GM12878 (cell line): ENCODE data around the gene RAF1. TPM values are rescaled to one million over a fixed set of nuclear protein-coding genes. Genes with fewer than 3 reads are reported as not detected.

Source experiments
- ATAC-seq: fragments of 200-7000 bp; cut with Tn5 transposase; 3 replicates; pipeline ENCODE4 v1.9.1; 2020; ENCODE audit warnings: mild to moderate bottlenecking, moderate library complexity
- BruUV-seq: library from RNA; stranded (reverse); fragments of 400-500 nt; replicated peaks from 2 replicates; lab custom pipeline; 2021; lab: Mats Ljungman, UMichigan
- CTCF ChIA-PET: fragments of 300-600 bp; sonication (Branson Sonifier 250); formaldehyde crosslinking; extraction: SDS; loops from one replicate; lab custom pipeline; 2021; ENCODE audit warnings: inconsistent platforms; lab: Yijun Ruan, JAX
- POLR2A ChIA-PET: fragments of 350-600 bp; formaldehyde crosslinking; extraction: SDS; loops from one replicate; lab custom pipeline; 2021; ENCODE audit warnings: inconsistent platforms; lab: Charles Lee
- RAD21 ChIA-PET: fragments of 300-600 bp; sonication (Branson Sonifier 250); formaldehyde crosslinking; loops from one replicate; lab custom pipeline; 2023; ENCODE audit warnings: antibody characterized with exemption; ENCODE audit not compliant: unreplicated experiment; lab: Charles Lee
- SMC1A ChIA-PET: fragments of 300-600 bp; sonication (Branson Sonifier 250); formaldehyde crosslinking; loops from one replicate; lab custom pipeline; 2023; ENCODE audit not compliant: unreplicated experiment, uncharacterized antibody; lab: Charles Lee
- DNase-seq: peaks from one replicate; pipeline ENCODE4 v3.0.0-alpha.2; 2011; ENCODE audit warnings: low read depth, low spot score
- FAIRE-seq: peaks from 3 replicates; lab custom pipeline; 2011; peaks lifted over from hg19 to GRCh38; lab: Jason Lieb, UNC
- H2AFZ ChIP-seq: 2 replicates; pipeline ENCODE4 v1.6.0; 2011; ENCODE audit warnings: low read depth, low read length, control low read depth; ENCODE audit not compliant: control insufficient read depth
- H3K27ac ChIP-seq: 2 replicates; pipeline ENCODE4 v1.5.1; 2011; ENCODE audit warnings: control low read depth; ENCODE audit not compliant: control insufficient read depth, insufficient read depth
- H3K27me3 ChIP-seq, 2 experiments: replicated peaks in 1 of 2; 2 replicates each; pipeline versions ENCODE4 v1.6.0 to v1.6.1; 2011; ENCODE audit warnings: low read length in 1 of 2; ENCODE audit not compliant: control insufficient read depth in 2 of 2, insufficient read depth in 2 of 2
- H3K36me3 ChIP-seq, 2 experiments: 2 replicates each; pipeline ENCODE4 v1.5.1; 2011; ENCODE audit warnings: low read length in 1 of 2; ENCODE audit not compliant: control insufficient read depth in 2 of 2, insufficient read depth in 2 of 2
- H3K4me1 ChIP-seq: 2 replicates; pipeline ENCODE4 v1.6.1; 2011; ENCODE audit warnings: mild to moderate bottlenecking, low read length, moderate library complexity, mixed read lengths; ENCODE audit not compliant: control insufficient read depth, insufficient read depth
- H3K4me2 ChIP-seq: 2 replicates; pipeline ENCODE4 v1.6.0; 2011; ENCODE audit warnings: control low read depth; ENCODE audit not compliant: control insufficient read depth, insufficient read depth
- H3K4me3 ChIP-seq: fragments of 200-600 bp; sonication (generic); 2 replicates; pipeline ENCODE4 v1.5.1; 2016
- H3K79me2 ChIP-seq: 2 replicates; pipeline ENCODE4 v1.6.0; 2011; ENCODE audit warnings: low read length; ENCODE audit not compliant: control insufficient read depth, insufficient read depth
- H3K9ac ChIP-seq: 2 replicates; pipeline ENCODE4 v1.8.0; 2011; ENCODE audit warnings: low read length, control low read depth, mixed read lengths; ENCODE audit not compliant: control insufficient read depth, insufficient read depth
- H3K9me3 ChIP-seq: replicated peaks from 3 replicates; pipeline ENCODE4 v1.5.1; 2011; ENCODE audit warnings: mild to moderate bottlenecking, low read length; ENCODE audit not compliant: control insufficient read depth, insufficient read depth
- H4K20me1 ChIP-seq: 2 replicates; pipeline ENCODE4 v1.6.0; 2011; ENCODE audit not compliant: control insufficient read depth, insufficient read depth
- BCL11A ChIP-seq: IDR thresholded peaks from 2 replicates; pipeline ENCODE4 v1.6.1; 2011; ENCODE audit warnings: low read depth, low read length
- CBFB ChIP-seq: IDR thresholded peaks from 2 replicates; pipeline ENCODE4 v1.6.1; 2016; ENCODE audit warnings: antibody characterized with exemption, low read depth
- CREB1 ChIP-seq: IDR thresholded peaks from 2 replicates; pipeline ENCODE4 v1.6.1; 2012; ENCODE audit warnings: low read depth, mild to moderate bottlenecking, inconsistent platforms
- HCFC1 ChIP-seq: fragments of 150-350 bp; IDR thresholded peaks from 2 replicates; pipeline ENCODE4 v1.6.1; 2014; ENCODE audit warnings: low read length
- HSF1 ChIP-seq: fragments of 150-350 bp; IDR thresholded peaks from 2 replicates; pipeline ENCODE4 v1.6.1; 2014; ENCODE audit warnings: mild to moderate bottlenecking, low read depth, low read length
- IKZF2 ChIP-seq, 2 experiments: fragments of 450-650 bp; IDR thresholded peaks; 2 replicates each; pipeline ENCODE4 v1.6.1; 2017; ENCODE audit warnings: mild to moderate bottlenecking in 2 of 2, moderate library complexity in 2 of 2
- JUNB ChIP-seq: IDR thresholded peaks from 2 replicates; pipeline ENCODE4 v1.6.1; 2016; ENCODE audit warnings: antibody characterized with exemption, mild to moderate bottlenecking
- POLR2AphosphoS2 ChIP-seq: IDR thresholded peaks from 2 replicates; pipeline ENCODE4 v1.6.1; 2011; ENCODE audit warnings: low read depth, mild to moderate bottlenecking, low read length, improper control_type of control experiment, moderate library complexity
- SMC3 ChIP-seq: IDR thresholded peaks from 2 replicates; pipeline ENCODE4 v1.6.1; 2011; ENCODE audit warnings: low read length, improper control_type of control experiment, borderline replicate concordance
- STAT3 ChIP-seq: IDR thresholded peaks from 2 replicates; pipeline ENCODE4 v1.6.1; 2011; ENCODE audit warnings: low read depth, low read length, improper control_type of control experiment
- TAF1 ChIP-seq: IDR thresholded peaks from 2 replicates; pipeline ENCODE4 v1.6.1; 2011; ENCODE audit warnings: mild to moderate bottlenecking, low read depth, low read length, borderline replicate concordance
- TBL1XR1 ChIP-seq: IDR thresholded peaks from 2 replicates; pipeline ENCODE4 v1.6.1; 2012; ENCODE audit warnings: low read depth, low read length, improper control_type of control experiment
- USF1 ChIP-seq: IDR thresholded peaks from 2 replicates; pipeline ENCODE4 v1.6.1; 2011; ENCODE audit warnings: borderline replicate concordance, low read depth, mild to moderate bottlenecking, moderate library complexity, mixed read lengths, low read length; ENCODE audit not compliant: insufficient read depth; ENCODE audit errors: extremely low read length
- YBX1 ChIP-seq: fragments of 450-650 bp; IDR thresholded peaks from 2 replicates; pipeline ENCODE4 v1.6.1; 2016; ENCODE audit warnings: antibody characterized with exemption
- YY1 ChIP-seq: IDR thresholded peaks from 2 replicates; pipeline ENCODE4 v1.6.1; 2011; ENCODE audit warnings: low read depth, mild to moderate bottlenecking, low read length
- ZBTB33 ChIP-seq: fragments of 450-650 bp; IDR thresholded peaks from 2 replicates; pipeline ENCODE4 v1.6.1; 2017; ENCODE audit warnings: mild to moderate bottlenecking
- WGBS: methylation state at CpG from one replicate; pipeline ENCODE4 v1.1.6; 2016; ENCODE audit warnings: low lambda C conversion rate; ENCODE audit not compliant: insufficient replicate concordance, insufficient coverage; ENCODE audit errors: missing lambda C conversion rate; 5-methylcytosine and 5-hydroxymethylcytosine counted together
- in situ Hi-C: fragments of 300-500 bp; cut with MboI; formaldehyde crosslinking; loops from 9 replicates; pipeline ENCODE4 v1.14.3; 2018; ENCODE audit warnings: mixed read lengths
- intact Hi-C: fragments of 100-400 bp; cut with micrococcal nuclease; formaldehyde crosslinking; loops from one replicate; pipeline ENCODE4 v1.14.2; 2022; ENCODE audit not compliant: unreplicated experiment
- polyA plus RNA-seq, 11 experiments: library from polyadenylated mRNA; depleted of rRNA in 4 of 11; unstranded in 6 of 11; stranded (reverse) in 5 of 11; fragments of >200 nt; fragmentation: Nextera tagmentation in 4 of 11; fragmentation: Illumina TruSeq in 1 of 11; extraction: Ambion mirVana in 4 of 11; extraction: Trizol in 1 of 11; gene quantifications; 1 replicate in 1 of 11; 2 replicates in 10 of 11; pipeline versions ENCODE4 v1.2.1 to v1.2.3, GENCODE V29; 2011 to 2016; ENCODE audit warnings: inconsistent platforms in 2 of 11, missing spikeins in 2 of 11, low read depth in 1 of 11
- total RNA-seq, 4 experiments: library from RNA; depleted of rRNA in 3 of 4; stranded (reverse); fragments of >200 nt in 3 of 4; fragmentation: Illumina TruSeq in 1 of 4; extraction: Trizol in 1 of 4; gene quantifications; 2 replicates each; pipeline versions ENCODE4 v1.2.1 to v1.2.3, GENCODE V29; 2013 to 2021

Gene RAF1
- total and polyA plus RNA-seq, 10 of the 15 experiments (the other 5 are each of a cell fraction or from before 2014, with no cell fraction given): 20.4 to 151 (median 77.8) TPM

- POLR2A ChIA-PET: interaction anchor here (0.7 to 5.0 kb wide), 7 partner anchors 20 to 127 kb away, joined by 3 to 38 read pairs (median 3); partner anchors contain the start of gene RAF1
- peak; percentile 57; the same call in 1 of the 2 replicates for TF ChIP-seq TAF1
- peak; percentile 4; the same call in 1 of the 2 replicates for TF ChIP-seq CBFB
- no peak for TF ChIP-seq ZBTB33
- no peak for TF ChIP-seq STAT3
- peak; percentile 17 to 33; a peak in 2 of 4 replicates for TF ChIP-seq IKZF2 (IDR thresholded peaks at IDR 0.05)
- peak; percentile 90 for TF ChIP-seq CREB1
- TF ChIP-seq YY1: 0 out of 2 replicates have a peak, but pooled peaks have one; percentile 30
- TF ChIP-seq TBL1XR1: no peak
- peak; percentile 40; the same call in 1 of the 2 replicates for TF ChIP-seq BCL11A
- no peak for TF ChIP-seq POLR2AphosphoS2
- no peak for TF ChIP-seq HSF1
- TF ChIP-seq JUNB: peak; percentile 85
- TF ChIP-seq SMC3: no peak
- no peak for TF ChIP-seq USF1
- no peak for TF ChIP-seq YBX1
- TF ChIP-seq HCFC1: no peak
These were observed 103.3 kb downstream of the RAF1 start for GRCh38 chr3:12560505-12561190.

More at GRCh38 chr3:12560505-12561190, 103.3 kb downstream of the RAF1 start:
- Histone ChIP-seq H4K20me1 (peaks cover 4% of the 10 kb centered on the region; the same call in 1 of the 2 replicates), H3K36me3 (no peaks in the 10 kb centered on the region), H3K4me2 (peak overlapping the region; percentile 93), H3K4me1 (peaks cover 25% of the 10 kb centered on the region), H2AFZ (no peak overlapping the region), H3K9me3 (peaks cover 4% of the 10 kb centered on the region; the same call in 2 of the 3 replicates), H3K9ac (peak overlapping the region; percentile 39), H3K27me3 (no peaks in the 10 kb centered on the region), H3K27ac (peak overlapping the region; percentile 81), H3K79me2 (peaks cover 82% of the 10 kb centered on the region), H3K4me3 (peak overlapping the region; percentile 95)
- in situ Hi-C loops: no loop called here
- BruUV-seq: TSS peak; percentile 75
- peak; percentile 63 for DNase-seq
- intact Hi-C loops: loop anchor here (5.0 kb wide), 1 partner anchor 368 kb away; no protein-coding TSS in a partner anchor
- ChIA-PET CTCF (interaction anchor here (0.6 to 2.1 kb wide), 4 partner anchors 76 to 99 kb away, joined by 3 to 7 read pairs (median 4); partner anchors contain the start of gene TSEN2), SMC1A (interaction anchor here (0.6 to 5.6 kb wide), 5 partner anchors 9 to 101 kb away, joined by 3 to 38 read pairs (median 4); partner anchors contain the start of gene RAF1), RAD21 (interaction anchor here (1.0 to 3.0 kb wide), 4 partner anchors 76 to 103 kb away, joined by 3 to 18 read pairs (median 3); partner anchors contain the start of genes RAF1 and TSEN2)
- peak; percentile 94 for FAIRE-seq
- peak; percentile 74 for ATAC-seq
- 0% methylated on average over 5 of the region's 5 CpGs for WGBS
